Smooth muscle cell (in vitro differentiated cells): Measurements from ENCODE around the gene PLCB1. TPM values are rescaled to one million over a fixed set of nuclear protein-coding genes. Genes with fewer than 3 reads are reported as not detected.
A peak's percentile ranks its signal among the peaks of the same experiment; 100 is the strongest.

ENCODE experiments used
- DNase-seq: peaks from one replicate; lab custom pipeline; 2025; ENCODE audit not compliant: unreplicated experiment; lab: John Stamatoyannopoulos, UW
- H2AFZ ChIP-seq: fragments of 200-600 bp; sonication (generic); 2 replicates; pipeline ENCODE4 v1.6.0; 2016; ENCODE audit warnings: antibody characterized with exemption, low read depth, mild to moderate bottlenecking
- H3F3A ChIP-seq: fragments of 200-600 bp; sonication (generic); 2 replicates; pipeline ENCODE4 v1.6.0; 2017; ENCODE audit warnings: antibody characterized with exemption, low read depth
- H3K27ac ChIP-seq: fragments of 200-600 bp; sonication (generic); 2 replicates; pipeline ENCODE4 v1.5.1; 2016; ENCODE audit warnings: low read depth, mild to moderate bottlenecking
- H3K27me3 ChIP-seq: fragments of 200-600 bp; sonication (generic); 2 replicates; pipeline ENCODE4 v1.6.1; 2016; ENCODE audit warnings: low read depth, mild to moderate bottlenecking
- H3K36me3 ChIP-seq: fragments of 200-600 bp; sonication (generic); 2 replicates; pipeline ENCODE4 v1.5.1; 2016; ENCODE audit warnings: low read depth
- H3K4me1 ChIP-seq: fragments of 200-600 bp; sonication (generic); 2 replicates; pipeline ENCODE4 v1.5.1; 2016; ENCODE audit warnings: low read depth
- H3K4me2 ChIP-seq: fragments of 200-600 bp; sonication (generic); 2 replicates; pipeline ENCODE4 v1.6.0; 2016; ENCODE audit warnings: mild to moderate bottlenecking
- H3K4me3 ChIP-seq: fragments of 200-600 bp; sonication (generic); 2 replicates; pipeline ENCODE4 v1.5.1; 2016; ENCODE audit warnings: mild to moderate bottlenecking
- H3K79me2 ChIP-seq: fragments of 200-600 bp; sonication (generic); 2 replicates; pipeline ENCODE4 v1.6.0; 2016; ENCODE audit warnings: low read depth, mild to moderate bottlenecking
- H3K9ac ChIP-seq: fragments of 200-600 bp; sonication (generic); 2 replicates; pipeline ENCODE4 v1.6.0; 2016; ENCODE audit warnings: low read depth
- H3K9me3 ChIP-seq: fragments of 200-600 bp; sonication (generic); replicated peaks from 2 replicates; pipeline ENCODE4 v1.5.1; 2016; ENCODE audit warnings: low read depth
- H4K20me1 ChIP-seq: fragments of 200-600 bp; sonication (generic); 2 replicates; pipeline ENCODE4 v1.6.0; 2016; ENCODE audit warnings: low read depth
- WGBS: methylation state at CpG from one replicate; pipeline ENCODE4 v1.1.7; 2016; ENCODE audit warnings: low lambda C conversion rate; 5-methylcytosine and 5-hydroxymethylcytosine counted together
- polyA plus RNA-seq: library from polyadenylated mRNA; unstranded; fragments of >200 nt; fragmentation: Nextera tagmentation; extraction: Ambion mirVana; gene quantifications from 2 replicates; pipeline ENCODE4 v1.2.1, GENCODE V29; 2016
- total RNA-seq: library from RNA; depleted of rRNA; stranded (reverse); fragments of >200 nt; gene quantifications from 2 replicates; pipeline ENCODE4 v1.2.3, GENCODE V29; 2014
- TF ChIP-seq, protein P1 (sequence below): fragments of 200-600 bp; sonication (generic); IDR thresholded peaks from 2 replicates; pipeline ENCODE4 v1.5.1; 2017; ENCODE audit warnings: borderline replicate concordance, mild to moderate bottlenecking, antibody characterized with exemption; ENCODE audit not compliant: insufficient read depth, poor library complexity, severe bottlenecking

The PLCB1 gene
- total and polyA plus RNA-seq, 2 experiments from 2014 or later, result 4.7 to 25.3 TPM

DNA sequence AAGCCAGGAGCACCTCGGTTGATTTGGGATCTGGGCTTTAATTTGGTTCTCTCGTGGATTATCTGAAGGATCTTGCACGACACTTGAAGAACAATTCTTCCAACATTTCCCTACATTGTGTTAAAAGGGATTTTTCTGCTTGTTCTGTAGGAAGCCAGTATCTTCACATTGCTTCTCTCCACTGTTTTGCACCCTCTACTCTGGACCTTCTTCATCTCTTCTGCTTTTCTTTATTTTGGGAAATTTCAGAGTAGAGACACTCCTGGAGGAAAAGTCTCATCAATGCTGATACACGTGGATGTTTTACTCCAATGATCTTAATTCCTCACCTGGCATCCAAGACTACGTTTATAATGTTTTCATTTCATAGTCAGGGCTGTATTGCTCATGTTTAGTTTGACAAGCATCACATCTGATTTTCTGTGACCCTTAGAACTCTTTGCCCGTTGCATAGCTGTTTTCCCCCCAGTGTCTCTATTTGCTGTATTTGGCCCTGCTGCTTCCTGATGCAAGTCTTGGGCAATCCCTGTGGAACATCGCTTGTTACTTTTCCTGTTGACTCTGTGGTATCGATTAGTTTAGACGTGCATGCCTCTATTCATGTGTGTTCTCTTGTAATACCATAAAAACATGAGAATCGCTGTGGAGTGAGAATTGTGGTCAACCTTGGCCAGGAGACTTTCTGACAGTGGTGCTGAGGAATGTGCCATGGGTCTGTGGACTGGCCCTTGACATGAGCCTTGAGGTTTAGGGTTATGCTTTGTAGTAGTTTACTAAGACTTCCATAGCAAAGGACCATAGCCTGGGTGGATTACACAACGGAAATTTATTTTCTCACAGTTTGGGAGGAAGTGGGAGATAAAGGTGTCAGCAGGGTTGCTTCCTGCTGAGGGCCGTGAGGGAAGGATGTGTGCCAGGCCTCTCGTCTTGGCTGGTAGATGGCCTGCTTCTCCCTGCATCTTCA, 12.5 kb downstream of the PLCB1 start:
- no peaks in the 10 kb centered on the region for H3K9me3 ChIP-seq
- no peaks in the 10 kb centered on the region for H3K36me3 ChIP-seq
- H2AFZ ChIP-seq, result no peak overlapping the region
- peak overlapping the region; percentile 9 for H3K4me2 ChIP-seq
- H3K27ac ChIP-seq, result no peak overlapping the region
- TF ChIP-seq, protein P1, sequence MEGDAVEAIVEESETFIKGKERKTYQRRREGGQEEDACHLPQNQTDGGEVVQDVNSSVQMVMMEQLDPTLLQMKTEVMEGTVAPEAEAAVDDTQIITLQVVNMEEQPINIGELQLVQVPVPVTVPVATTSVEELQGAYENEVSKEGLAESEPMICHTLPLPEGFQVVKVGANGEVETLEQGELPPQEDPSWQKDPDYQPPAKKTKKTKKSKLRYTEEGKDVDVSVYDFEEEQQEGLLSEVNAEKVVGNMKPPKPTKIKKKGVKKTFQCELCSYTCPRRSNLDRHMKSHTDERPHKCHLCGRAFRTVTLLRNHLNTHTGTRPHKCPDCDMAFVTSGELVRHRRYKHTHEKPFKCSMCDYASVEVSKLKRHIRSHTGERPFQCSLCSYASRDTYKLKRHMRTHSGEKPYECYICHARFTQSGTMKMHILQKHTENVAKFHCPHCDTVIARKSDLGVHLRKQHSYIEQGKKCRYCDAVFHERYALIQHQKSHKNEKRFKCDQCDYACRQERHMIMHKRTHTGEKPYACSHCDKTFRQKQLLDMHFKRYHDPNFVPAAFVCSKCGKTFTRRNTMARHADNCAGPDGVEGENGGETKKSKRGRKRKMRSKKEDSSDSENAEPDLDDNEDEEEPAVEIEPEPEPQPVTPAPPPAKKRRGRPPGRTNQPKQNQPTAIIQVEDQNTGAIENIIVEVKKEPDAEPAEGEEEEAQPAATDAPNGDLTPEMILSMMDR, result no peak
- no peak overlapping the region for H3K9ac ChIP-seq
- H3K4me3 ChIP-seq, result no peak overlapping the region
- H3K27me3 ChIP-seq, result no peaks in the 10 kb centered on the region
- H3K4me1 ChIP-seq, result no peaks in the 10 kb centered on the region
- no peak for DNase-seq
- H4K20me1 ChIP-seq, result no peaks in the 10 kb centered on the region
- H3F3A ChIP-seq, result no peaks in the 10 kb centered on the region
- WGBS, result 68% methylated on average over 13 of the region's 13 CpGs
- peaks cover 4% of the 10 kb centered on the region for H3K79me2 ChIP-seq

GRCh38 chr20:8145246-8146168, 13.4 kb downstream of the PLCB1 start:
- H3K36me3 ChIP-seq, result no peaks in the 10 kb centered on the region
- H3K4me3 ChIP-seq, result no peak overlapping the region
- no peaks in the 10 kb centered on the region for H3K4me1 ChIP-seq
- H3K9me3 ChIP-seq, result no peaks in the 10 kb centered on the region
- WGBS, result 89% methylated on average over 8 of the region's 8 CpGs
- no peak for DNase-seq
- H2AFZ ChIP-seq, result no peak overlapping the region
- H3K27me3 ChIP-seq, result no peaks in the 10 kb centered on the region
- TF ChIP-seq, protein P1, result no peak
- no peak overlapping the region for H3K9ac ChIP-seq
- no peak overlapping the region for H3K27ac ChIP-seq
- no peaks in the 10 kb centered on the region for H3F3A ChIP-seq
- peak overlapping the region; percentile 9 for H3K4me2 ChIP-seq
- H3K79me2 ChIP-seq, result peaks cover 4% of the 10 kb centered on the region
- no peaks in the 10 kb centered on the region for H4K20me1 ChIP-seq

DNA sequence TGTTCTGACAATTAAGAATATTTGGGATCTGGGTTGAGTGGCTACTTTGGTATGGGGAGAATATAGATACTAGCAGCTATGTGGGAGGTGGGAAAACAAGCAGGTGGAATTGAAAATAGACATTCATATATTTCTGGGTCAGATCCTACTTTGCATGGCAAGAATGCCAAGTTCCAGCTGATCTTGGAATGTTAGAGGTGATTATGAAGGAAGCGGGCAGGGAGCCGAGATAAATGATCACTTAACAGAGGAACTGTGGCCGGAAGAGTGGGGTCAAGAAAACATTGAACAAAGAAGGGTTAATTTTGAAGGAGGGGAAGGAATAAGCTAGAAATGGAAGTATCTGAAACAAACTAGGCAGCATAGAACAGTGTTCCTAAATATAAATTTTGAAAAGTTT, 15.4 kb downstream of the PLCB1 start:
- H3K4me1 ChIP-seq, result no peaks in the 10 kb centered on the region

More for the DNA sequence above, 15.4 kb downstream of the PLCB1 start:
- no peak for DNase-seq
- H3F3A ChIP-seq, result no peaks in the 10 kb centered on the region
- H3K9ac ChIP-seq, result no peak overlapping the region
- TF ChIP-seq, protein P1, result no peak
- H3K4me3 ChIP-seq, result no peak overlapping the region
- no peaks in the 10 kb centered on the region for H3K36me3 ChIP-seq
- 95% methylated on average over 3 of the region's 3 CpGs for WGBS
- H3K9me3 ChIP-seq, result no peaks in the 10 kb centered on the region
- H2AFZ ChIP-seq, result no peak overlapping the region
- no peaks in the 10 kb centered on the region for H4K20me1 ChIP-seq
- H3K4me2 ChIP-seq, result no peak overlapping the region
- no peak overlapping the region for H3K27ac ChIP-seq
- H3K79me2 ChIP-seq, result no peaks in the 10 kb centered on the region
- no peaks in the 10 kb centered on the region for H3K27me3 ChIP-seq
